Kidney epithelial cell (primary cell): ENCODE data around the gene DDX23. TPM values are rescaled to one million over a fixed set of nuclear protein-coding genes. Genes with fewer than 3 reads are reported as not detected.
"Not testable (repeated sequence)": the region's sequence is repeated elsewhere in the genome, so short reads cannot be mapped to it uniquely, and the experiment has no call there.

Source experiments
- DNase-seq: peaks from one replicate; pipeline ENCODE4 v3.0.0-alpha.2; 2010; ENCODE audit warnings: low read depth
- H3K27me3 ChIP-seq: 2 replicates; pipeline ENCODE4 v1.6.0; 2011; ENCODE audit warnings: low read length; ENCODE audit not compliant: control insufficient read depth, insufficient read depth
- H3K36me3 ChIP-seq: 2 replicates; pipeline ENCODE4 v1.5.1; 2011; ENCODE audit warnings: low read length; ENCODE audit not compliant: control insufficient read depth, insufficient read depth
- H3K4me3 ChIP-seq: 2 replicates; pipeline ENCODE4 v1.5.1; 2011; ENCODE audit warnings: low read depth, mild to moderate bottlenecking, control low read depth, low read length
- CTCF ChIP-seq: IDR thresholded peaks from 2 replicates; pipeline ENCODE4 v1.5.1; 2011; ENCODE audit warnings: mild to moderate bottlenecking, moderate library complexity, low read length, control low read depth, inconsistent platforms; ENCODE audit not compliant: insufficient read depth, poor library complexity, severe bottlenecking
- total RNA-seq: library from RNA; depleted of rRNA; stranded (reverse); fragments of >200 nt; gene quantifications from 2 replicates; pipeline ENCODE4 v1.2.3, GENCODE V29; 2015

Gene DDX23
- total RNA-seq, 1 donor from 2014 or later, result 65.1 TPM

GRCh38 chr12:48861111-48861510, 9.1 kb upstream of the DDX23 start:
- Histone ChIP-seq H3K36me3 (no peaks in the 10 kb centered on the region), H3K4me3 (no peak overlapping the region), H3K27me3 (peaks cover 25% of the 10 kb centered on the region)
- no peak for DNase-seq
- TF ChIP-seq CTCF, result no peak

GRCh38 chr12:48860236-48860635, 8.3 kb upstream of the DDX23 start:
- DNase-seq, H3K36me3 ChIP-seq: not testable (repeated sequence)
- peaks cover 25% of the 10 kb centered on the region for H3K27me3 ChIP-seq

GRCh38 chr12:48859607-48860006, 7.6 kb upstream of the DDX23 start:
- no peak overlapping the region for H3K4me3 ChIP-seq

More at GRCh38 chr12:48860236-48860635, 8.3 kb upstream of the DDX23 start:
- not testable (repeated sequence) for H3K4me3 ChIP-seq

GRCh38 chr12:48858043-48858442, 6.1 kb upstream of the DDX23 start:
- peaks cover 5% of the 10 kb centered on the region for H3K27me3 ChIP-seq
- no peaks in the 10 kb centered on the region for H3K36me3 ChIP-seq
- H3K4me3 ChIP-seq, result no peak overlapping the region
- no peak for TF ChIP-seq CTCF
- DNase-seq, result no peak

More at GRCh38 chr12:48859607-48860006, 7.6 kb upstream of the DDX23 start:
- H3K36me3 ChIP-seq, result no peaks in the 10 kb centered on the region
- no peak for DNase-seq
- H3K27me3 ChIP-seq, result peaks cover 18% of the 10 kb centered on the region
- no peak for TF ChIP-seq CTCF

- H3K27me3 ChIP-seq, result no peaks in the 10 kb centered on the region
- no peak for DNase-seq
- TF ChIP-seq CTCF, result no peak
- no peak overlapping the region for H3K4me3 ChIP-seq
- no peaks in the 10 kb centered on the region for H3K36me3 ChIP-seq
These were observed 5.5 kb upstream of the DDX23 start for GRCh38 chr12:48857278-48857994.

GRCh38 chr12:48856379-48856778, 4.4 kb upstream of the DDX23 start:
- no peak for TF ChIP-seq CTCF
- Histone ChIP-seq H3K27me3 (no peaks in the 10 kb centered on the region), H3K4me3 (no peak overlapping the region), H3K36me3 (no peaks in the 10 kb centered on the region)
- no peak for DNase-seq

GRCh38 chr12:48854932-48855331, 3.0 kb upstream of the DDX23 start:
- H3K36me3 ChIP-seq, H3K4me3 ChIP-seq, DNase-seq, H3K27me3 ChIP-seq: not testable (repeated sequence)
